GM18861 (cell line): ENCODE results near the gene ARHGEF17.

Experiments
- ATAC-seq: cut with Tn5 transposase; IDR thresholded peaks from one replicate; pipeline ENCODE4 v1.9.1; 2021; ENCODE audit not compliant: unreplicated experiment

ARHGEF17 gene

DNA sequence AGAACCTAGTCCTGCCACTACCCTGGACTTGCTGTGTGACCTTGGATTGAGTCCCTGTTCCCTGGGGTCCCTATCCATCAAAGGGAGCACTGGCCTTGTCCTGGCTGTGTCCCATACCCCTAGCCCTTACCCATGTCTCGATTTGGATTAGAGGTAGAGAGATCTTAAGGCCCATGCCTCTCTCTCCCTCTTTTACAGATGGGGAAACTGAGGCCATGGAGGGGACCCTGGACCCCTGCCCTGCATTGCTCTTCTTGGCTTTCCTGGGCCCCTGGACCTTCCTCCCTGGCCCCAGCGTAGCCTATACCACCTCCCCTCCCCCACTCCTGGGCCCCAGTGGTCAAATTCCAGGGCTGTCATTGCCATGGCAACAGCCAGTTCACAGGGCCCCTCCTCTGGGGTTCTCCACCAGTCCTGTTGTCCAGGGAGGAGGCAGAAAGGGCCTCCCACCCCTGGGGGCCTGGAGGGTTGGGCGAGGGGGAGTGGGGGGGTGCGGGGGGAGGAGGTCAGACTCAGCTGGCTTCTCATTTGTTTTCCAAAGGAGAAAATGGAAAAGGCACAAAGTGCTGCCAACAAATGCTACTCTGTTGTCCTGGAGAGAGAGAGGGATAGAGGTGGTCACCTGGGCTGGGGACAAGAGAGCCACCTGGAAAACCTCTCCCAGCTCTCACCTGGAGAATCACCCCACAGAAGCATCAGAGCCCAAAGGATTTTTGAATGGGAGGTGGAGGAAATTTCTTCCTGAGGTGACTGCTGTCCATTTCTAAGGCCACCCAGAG, 23.3 kb downstream of the ARHGEF17 start:
- ATAC-seq, result no peak

DNA sequence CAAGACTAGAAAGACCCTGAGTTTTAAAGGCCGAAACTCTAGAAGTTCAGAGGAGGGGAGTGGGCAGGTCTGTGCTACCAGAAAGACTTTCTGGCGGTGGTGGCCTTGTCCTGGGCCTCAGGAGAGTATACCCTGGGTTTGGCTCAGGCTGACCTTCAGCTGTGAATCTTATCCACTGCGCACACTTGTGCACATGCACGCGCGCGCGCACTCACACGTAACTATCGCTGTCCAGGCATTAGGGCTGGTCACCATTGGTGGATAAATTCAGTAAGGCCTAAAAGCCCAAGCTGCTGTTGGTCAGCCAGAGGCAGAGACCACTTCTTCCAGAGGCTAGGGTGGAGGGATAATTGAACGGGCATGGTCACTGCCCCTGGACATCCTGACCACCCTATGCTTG, 25.1 kb downstream of the ARHGEF17 start:
- no peak for ATAC-seq

DNA sequence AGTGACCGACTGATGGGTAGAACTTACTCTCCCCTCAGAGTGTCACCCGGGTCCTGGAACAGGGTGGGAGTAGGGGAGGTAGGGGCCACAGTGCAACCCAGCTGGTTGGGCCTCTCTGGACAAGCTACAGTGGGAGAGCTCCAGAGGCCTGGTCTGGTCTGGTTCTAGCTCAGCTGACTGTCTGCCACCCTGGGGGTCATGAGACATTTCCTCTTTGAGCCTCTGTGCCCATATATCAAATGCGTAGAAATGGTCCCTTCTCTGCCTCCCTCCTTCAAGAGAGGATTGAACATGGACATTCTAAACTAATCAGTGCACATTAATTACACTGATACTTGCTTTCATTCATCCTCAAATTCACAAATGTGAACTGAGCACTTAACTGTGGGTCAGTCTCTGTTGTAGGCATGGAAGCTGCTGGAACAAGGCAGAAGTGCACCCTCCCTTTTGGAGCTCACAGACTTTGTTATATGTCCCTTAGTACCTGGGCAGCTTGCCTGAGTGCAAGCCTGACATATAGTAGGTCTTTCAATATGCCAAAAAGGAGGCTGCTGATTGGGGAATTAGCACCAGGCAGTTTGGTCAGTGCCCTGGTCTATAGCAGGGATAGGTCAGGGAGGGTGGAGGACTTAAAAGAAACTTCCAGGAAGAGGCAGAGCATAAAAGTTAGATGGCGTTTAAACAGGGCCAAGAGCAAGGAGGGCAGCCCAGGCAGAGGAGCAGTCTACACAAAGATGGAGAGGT, 25.7 kb downstream of the ARHGEF17 start:
- ATAC-seq, result no peak

DNA sequence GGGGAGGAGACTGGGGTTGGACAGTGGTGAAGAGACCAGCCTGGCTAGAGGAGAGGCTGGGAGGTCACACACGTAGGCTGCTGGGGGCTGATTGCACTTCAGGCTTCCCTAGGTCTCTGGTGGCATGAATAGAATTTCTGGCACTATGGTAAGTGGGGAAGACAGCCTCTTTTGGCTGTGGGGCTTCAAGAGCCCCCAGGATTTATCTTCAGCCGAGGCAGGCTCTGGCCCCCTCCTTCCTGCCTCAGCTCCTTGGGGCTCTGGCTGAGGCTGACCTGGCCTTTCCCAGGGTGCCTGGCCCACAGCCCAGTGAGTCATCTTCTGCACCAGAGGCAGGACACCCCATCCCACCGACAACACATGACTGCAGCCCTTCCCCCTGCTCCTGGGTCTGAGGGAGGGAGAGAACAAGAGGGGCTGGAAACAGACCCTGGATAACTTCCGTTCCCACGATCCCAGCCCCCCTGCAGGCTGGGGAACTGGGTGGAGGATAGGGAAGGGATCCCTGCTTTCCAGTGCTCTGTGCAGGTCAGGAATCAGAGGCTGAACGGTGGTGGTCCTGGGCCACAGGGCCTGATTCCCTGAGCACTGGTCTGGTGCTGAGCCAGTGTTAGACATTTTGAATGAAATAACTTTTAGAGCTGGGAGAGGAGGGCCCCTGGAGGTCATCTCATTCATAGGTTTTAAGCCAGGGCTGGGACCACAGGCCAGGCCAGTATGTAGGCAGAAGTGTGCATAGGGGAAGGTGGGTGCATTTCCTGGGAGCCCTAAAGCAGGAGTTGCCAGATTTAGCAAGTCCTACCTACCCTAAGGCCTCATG, 26.5 kb downstream of the ARHGEF17 start:
- ATAC-seq, result no peak

DNA sequence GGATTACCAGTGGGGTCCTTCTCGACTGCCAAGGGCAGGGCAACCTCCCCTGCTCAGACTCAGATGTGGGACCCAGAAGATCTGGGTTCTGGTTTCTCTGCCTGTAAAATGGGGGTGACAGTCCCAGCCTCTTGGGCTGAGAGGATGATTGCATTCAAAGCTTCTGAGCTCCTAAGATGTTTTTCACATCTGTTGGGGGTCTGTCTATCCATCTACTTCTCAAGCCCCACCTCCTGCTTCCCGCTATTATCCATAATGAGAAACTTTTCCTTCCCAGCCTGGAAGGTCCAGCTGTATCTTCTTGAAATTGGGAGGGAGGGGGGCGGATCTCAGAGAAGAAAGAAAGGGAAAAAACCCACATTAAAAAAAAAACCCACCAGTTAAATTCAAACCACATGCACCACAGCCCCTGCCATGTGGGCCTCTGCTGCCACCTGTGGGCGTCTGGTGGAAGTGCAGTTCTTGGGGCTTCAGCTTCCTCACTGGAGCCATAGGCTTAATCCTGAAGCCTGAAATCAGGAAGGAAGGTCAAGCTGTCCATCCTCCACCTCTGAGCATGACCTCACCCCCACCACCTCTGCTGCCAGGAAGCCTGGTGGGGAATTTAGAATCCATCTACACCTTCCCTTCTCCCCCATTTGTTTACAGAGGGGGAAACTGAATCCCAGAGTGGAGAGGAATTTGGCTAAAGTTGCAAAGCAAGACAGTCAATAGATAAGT, 27.3 kb downstream of the ARHGEF17 start:
- no peak for ATAC-seq

GRCh38 chr11:73337846-73338245, 29.8 kb downstream of the ARHGEF17 start:
- no peak for ATAC-seq

GRCh38 chr11:73338279-73338678, 30.2 kb downstream of the ARHGEF17 start:
- no peak for ATAC-seq

GRCh38 chr11:73340164-73340563, 32.1 kb downstream of the ARHGEF17 start:
- ATAC-seq, result no peak

GRCh38 chr11:73342633-73343032, 34.6 kb downstream of the ARHGEF17 start:
- ATAC-seq, result no peak

- ATAC-seq, result no peak
These were observed 35.2 kb downstream of the ARHGEF17 start for GRCh38 chr11:73343076-73343873.

DNA sequence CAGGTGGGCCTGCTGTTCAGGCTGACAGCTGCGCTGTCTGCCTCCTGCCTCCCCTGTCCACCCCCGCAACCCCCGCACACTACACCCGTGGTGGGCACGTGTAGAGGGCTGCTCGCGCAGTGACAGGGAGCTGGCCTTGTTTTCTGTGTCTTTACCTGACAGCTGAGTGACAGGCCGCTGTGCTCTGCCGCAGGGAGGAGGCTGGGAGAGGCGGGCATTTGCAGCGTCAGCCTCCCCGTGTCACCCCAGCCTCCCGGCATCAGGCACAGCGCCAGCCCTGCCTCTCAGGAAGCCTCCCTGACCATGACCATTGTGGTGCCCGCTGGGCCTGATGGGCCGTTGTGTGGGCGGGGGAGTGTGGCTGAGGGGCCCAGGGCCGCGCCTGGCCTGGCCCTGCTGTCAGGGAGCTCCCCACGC, 36.1 kb downstream of the ARHGEF17 start:
- no peak for ATAC-seq

DNA sequence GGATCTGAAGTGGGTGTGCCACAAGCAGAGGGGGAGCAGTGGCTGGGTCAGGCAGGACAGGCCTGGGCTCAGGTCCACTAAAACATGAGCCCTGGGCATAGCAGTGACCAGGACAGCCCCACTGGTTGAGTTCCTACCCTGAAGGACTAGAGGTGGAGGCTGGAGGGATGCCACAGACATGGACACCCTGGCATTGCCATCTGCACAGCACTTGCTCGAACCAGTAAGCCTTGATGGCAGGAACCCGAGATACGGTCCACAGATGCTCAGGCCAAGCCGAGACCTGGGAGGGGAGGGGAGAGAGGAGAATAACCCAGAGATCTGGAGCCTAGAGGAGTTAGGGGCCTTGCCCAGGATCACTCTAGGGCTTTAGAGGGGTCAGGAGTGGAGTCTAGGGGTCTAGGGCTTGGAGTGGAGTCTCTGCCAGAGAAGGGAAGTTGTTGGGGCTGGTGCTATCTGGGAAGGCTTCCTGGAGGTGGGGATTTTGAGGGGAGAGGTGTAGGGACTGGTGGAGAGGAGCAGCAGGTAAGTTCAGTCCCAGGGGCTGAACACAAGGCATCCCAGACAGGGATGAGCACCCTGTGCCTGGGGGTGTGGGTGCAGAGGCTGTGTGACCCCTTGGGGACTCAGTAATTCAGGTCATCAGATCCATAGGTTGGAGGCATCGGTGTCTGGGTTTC, 37.5 kb downstream of the ARHGEF17 start:
- no peak for ATAC-seq

DNA sequence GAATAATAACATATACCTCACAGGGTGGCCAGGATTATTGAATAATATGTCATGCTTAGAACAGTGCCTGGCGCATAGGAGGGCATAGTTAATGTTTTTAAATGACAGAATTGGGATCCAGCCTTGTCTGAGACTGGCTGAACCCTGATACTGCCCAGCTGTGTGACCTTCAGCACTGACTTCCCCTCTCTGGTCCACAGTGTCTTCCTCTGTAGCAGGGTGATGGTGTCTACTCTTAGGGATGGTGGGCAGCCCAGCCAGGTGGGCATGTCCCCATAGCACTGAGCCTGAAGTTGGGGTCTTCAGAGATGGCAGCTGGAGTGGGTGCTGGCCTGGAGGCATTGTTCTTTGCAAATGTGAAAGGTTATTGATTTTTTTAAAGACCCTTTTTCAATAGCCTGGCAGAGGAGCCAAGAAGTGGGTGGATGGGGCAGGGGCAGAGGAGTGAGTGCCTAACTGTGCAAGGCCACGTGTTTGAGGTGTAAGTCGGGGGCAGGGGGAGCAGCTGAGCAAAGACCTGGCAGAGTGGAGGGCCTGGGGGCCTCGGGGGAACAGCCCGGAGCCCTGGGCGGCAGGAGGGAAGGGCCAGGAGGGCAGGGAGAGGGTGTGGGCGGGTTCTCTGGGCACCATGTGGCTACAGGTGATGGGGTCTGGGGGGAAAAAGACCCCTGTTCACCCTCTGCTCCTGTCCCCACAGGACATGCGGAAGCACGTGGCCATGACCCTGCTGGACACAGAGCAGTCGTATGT, 38.3 kb downstream of the ARHGEF17 start:
- ATAC-seq, result no peak

DNA sequence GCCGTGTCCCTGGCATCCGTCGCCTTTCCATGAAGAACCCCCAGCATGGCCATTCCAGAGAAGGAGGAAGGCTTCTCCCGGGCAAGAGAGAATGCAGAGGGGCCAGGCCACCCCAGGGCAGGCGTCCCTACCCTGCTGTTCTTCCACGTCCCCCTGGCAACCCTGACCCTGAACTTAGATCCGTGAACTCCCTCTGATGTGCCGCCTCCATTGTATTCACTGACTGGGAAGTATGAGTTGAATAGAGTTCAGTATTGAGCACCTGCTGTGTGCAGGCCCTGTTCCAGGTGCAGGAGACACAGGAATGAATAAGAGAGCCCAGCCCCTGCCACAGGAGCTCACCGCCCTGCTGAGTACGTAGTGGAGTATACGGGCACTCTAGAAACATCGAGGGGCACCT, 39.0 kb downstream of the ARHGEF17 start:
- no peak for ATAC-seq

DNA sequence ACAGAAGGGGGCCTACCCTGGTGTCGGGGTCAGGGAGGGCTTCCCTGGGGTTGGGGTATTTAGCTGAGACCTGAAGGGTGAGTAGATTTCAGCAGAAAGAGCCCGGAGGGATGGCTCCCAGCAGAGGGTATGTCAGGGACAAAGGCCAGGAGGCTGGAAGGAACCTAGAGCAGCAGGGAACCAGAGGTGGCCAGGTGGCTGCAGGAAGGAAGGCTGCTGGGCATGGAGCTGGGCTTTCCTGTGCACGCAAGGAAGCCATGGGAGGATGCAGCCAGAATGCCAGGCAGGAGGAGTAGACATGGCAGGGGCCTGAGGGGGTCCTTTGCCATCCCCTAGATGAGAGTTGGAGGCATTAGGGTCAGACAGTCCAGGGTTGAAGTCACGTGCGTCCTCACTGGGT, 40.8 kb downstream of the ARHGEF17 start:
- no peak for ATAC-seq

- no peak for ATAC-seq
These were observed 41.6 kb downstream of the ARHGEF17 start for GRCh38 chr11:73349633-73350032.

DNA sequence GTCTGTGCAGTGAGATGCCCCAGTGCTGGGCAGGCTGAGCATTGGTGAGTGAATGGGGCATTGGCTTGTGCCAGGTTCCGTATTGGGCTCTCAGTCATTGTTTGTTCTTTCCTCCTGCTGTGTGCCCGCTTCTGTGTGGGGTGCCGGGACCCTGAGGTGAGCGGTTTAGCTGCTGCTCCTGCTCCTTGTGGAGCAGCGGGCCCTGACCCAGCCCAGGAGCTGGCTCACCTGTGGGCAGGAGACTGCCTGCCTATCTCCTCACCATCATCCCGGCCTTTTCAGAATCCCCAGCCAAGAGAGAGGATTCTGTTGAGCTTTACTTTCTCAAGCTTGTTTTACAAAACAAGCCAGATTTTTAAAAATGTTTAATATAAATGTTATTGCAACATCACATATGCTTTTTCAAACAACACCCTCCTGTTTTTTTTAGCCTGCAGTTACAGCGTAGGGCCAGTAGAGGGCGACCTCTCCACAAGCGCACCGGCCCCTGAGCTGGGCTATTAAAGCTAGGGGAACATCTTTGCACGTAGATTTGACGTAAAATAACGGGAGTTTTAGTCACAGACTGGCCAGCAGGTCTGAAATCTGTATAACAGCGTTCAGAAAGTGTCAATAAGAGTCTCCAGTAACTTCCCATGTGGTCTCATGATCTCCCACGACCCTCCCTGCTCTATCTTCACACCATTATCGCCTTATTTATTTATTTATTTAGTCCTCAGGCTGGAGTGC, 43.0 kb downstream of the ARHGEF17 start:
- no peak for ATAC-seq

DNA sequence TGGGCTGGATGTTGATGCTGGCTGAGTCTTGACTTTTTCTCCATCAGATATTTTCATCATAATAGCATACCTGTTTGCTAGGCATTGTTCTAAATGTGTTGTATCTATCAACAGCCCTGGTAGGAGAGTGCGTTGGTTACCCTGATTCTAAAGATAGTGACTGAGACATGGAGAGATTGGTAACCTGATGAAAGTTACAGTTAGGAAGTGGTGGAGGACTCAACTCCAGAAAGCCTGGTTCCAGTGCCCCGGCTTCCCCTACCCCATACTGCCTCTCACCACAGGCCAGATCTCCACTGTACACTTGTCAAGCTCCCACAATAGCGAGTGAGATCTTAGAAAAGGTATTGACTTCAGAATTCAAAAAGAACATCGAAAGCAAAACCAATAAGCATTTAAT, 45.3 kb downstream of the ARHGEF17 start:
- ATAC-seq, result no peak
